Body of pancreas (tissue), 4 donors: ENCODE measurements around the gene PXMP4.

ENCODE experiments used
- CTCF ChIP-seq, 7 experiments: fragments of 450-650 bp in 4 of 7; fragments of 200-600 bp in 3 of 7; sonication (generic) in 3 of 7; IDR thresholded peaks; one replicate each; pipeline ENCODE4 v1.5.1; 2016 to 2019; ENCODE audit warnings: antibody characterized with exemption in 7 of 7
- POLR2A ChIP-seq, 3 donors: fragments of 450-650 bp; IDR thresholded peaks; one replicate each; pipeline ENCODE4 v1.6.1; 2016; ENCODE audit warnings: antibody characterized with exemption in 3 of 3, mild to moderate bottlenecking in 2 of 3

- TF ChIP-seq CTCF (IDR thresholded peaks at IDR 0.05) (no peak), POLR2A (IDR thresholded peaks at IDR 0.05) (no peak)
Observed at GRCh38 chr20:33704197-33704924, 15.7 kb downstream of the PXMP4 start.
